ENCODE results near the gene CXCR1. TPM values are rescaled to one million over a fixed set of nuclear protein-coding genes. Genes with fewer than 3 reads are reported as not detected.

CXCR1 gene
- total RNA-seq, 1 donor from 2014 or later, result not detected

Other genes with a start within 250 kb of the CXCR1 start
- gene TNS1, start 164.0 kb downstream of the CXCR1 start, total RNA-seq, result 7.7 and 7.9 TPM in 2 replicates
- not detected in 2 replicates for gene RUFY4, start 97.7 kb downstream of the CXCR1 start, total RNA-seq
- gene CXCR2, start 40.9 kb downstream of the CXCR1 start, total RNA-seq, result not detected in 2 replicates
- gene ARPC2, start 50.2 kb upstream of the CXCR1 start, total RNA-seq, result 153 and 160 TPM in 2 replicates
- 9.1 and 9.7 TPM in 2 replicates for gene GPBAR1, start 94.1 kb upstream of the CXCR1 start, total RNA-seq
- 79.2 and 85.2 TPM in 2 replicates for gene AAMP, start 103.2 kb upstream of the CXCR1 start, total RNA-seq
- gene PNKD, start 103.6 kb upstream of the CXCR1 start, total RNA-seq, result 54.3 and 54.5 TPM in 2 replicates
- gene TMBIM1, start 125.5 kb upstream of the CXCR1 start, total RNA-seq, result 131 and 137 TPM in 2 replicates
- 3.3 and 3.8 TPM in 2 replicates for gene CATIP, start 189.9 kb upstream of the CXCR1 start, total RNA-seq
- 0.33 and 0.34 TPM in 2 replicates for gene SLC11A1, start 215.3 kb upstream of the CXCR1 start, total RNA-seq
- 102 and 108 TPM in 2 replicates for gene CTDSP1, start 232.9 kb upstream of the CXCR1 start, total RNA-seq